HuH-7 (cell line): ENCODE data around the gene PROZ.
A peak's percentile ranks its signal among the peaks of the same experiment; 100 is the strongest.

ENCODE experiments used
- DNase-seq: peaks from one replicate; pipeline ENCODE4 v3.0.0; 2011; ENCODE audit warnings: low spot score

The PROZ gene

GRCh38 chr13:113207460-113207859 is 49.0 kb downstream of the PROZ start:
- no peak for DNase-seq

DNA sequence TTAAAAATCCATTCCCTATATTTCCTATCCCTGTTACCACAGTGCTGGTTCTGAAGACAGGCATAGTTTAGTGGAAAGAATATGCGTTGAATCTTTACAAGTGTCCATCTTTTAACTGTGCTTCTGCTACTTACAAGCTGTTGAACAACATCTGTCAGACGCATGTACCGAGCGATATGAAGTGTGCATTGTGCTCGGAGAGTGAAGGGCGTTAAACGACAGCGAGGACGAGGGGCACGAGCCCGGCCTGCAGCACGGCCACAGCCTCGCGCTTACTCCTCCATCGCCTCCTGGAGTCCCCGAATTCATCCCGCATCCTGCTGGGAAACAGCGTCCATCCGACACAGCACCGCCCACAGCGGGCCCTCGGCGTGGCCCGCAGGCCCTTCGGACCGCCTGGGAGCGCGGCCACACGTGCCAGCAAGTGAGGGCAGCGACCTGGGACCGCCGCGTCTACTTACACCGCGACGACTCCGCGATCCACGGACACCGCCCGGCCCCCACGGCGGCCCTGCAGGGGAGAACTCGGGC is 49.5 kb downstream of the PROZ start:
- no peak for DNase-seq

- DNase-seq = peak; percentile 86
These were observed 50.2 kb downstream of the PROZ start, which contains the start of gene PCID2 for GRCh38 chr13:113208421-113209335. Gene PCID2 (minus strand): TSS chr13:113208669. CDS start chr13:113208634, 35 bp downstream.

- peak; percentile 75 for DNase-seq
These were observed 50.9 kb downstream of the PROZ start, which contains the start of gene CUL4A for GRCh38 chr13:113209336-113209758. Gene CUL4A (plus strand): TSS chr13:113209613. CDS start chr13:113209628, 15 bp downstream.

- DNase-seq = peak; percentile 51
These were observed 51.4 kb downstream of the PROZ start for GRCh38 chr13:113209759-113210421.

GRCh38 chr13:113210833-113211232 is 52.4 kb downstream of the PROZ start:
- DNase-seq = no peak

- DNase-seq = no peak
These were observed 53.3 kb downstream of the PROZ start for GRCh38 chr13:113211774-113212173.

DNA sequence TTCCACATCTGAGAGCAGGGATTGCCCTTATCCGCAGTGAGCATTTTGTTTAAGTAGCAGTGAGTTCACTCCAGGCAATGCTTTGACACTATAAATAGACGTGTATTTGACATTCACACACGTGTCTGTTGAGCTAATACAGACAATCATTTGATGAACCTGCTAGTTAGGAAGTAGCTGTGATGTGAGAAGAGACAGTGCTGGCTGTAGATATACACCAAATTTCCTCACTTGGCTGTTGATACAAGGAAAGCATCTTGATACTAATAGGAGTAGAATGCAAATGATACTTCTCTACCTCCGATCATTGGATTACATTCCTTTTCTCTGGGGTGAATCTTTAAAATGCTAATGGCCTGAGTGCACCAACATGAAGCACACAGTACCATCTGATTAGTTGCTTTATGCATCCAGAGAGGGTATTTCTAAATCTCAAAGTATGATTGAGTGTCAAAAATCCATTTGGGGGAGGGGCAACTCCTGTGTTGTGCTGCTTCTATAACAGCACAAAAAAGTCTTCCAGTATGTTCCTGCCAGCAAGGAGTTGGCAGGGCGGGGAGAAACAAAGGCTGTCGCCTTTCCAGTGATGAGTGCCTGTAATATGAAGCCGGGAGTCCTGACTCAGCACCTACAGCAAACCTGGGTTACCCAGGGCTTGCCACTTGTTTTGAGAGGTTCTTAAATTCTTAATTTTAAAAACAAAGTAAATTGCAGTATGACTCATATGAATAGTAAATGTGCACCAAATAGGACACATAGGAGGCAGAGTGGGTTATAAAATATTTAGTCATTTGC is 58.0 kb downstream of the PROZ start:
- peak; percentile 47 for DNase-seq

DNA sequence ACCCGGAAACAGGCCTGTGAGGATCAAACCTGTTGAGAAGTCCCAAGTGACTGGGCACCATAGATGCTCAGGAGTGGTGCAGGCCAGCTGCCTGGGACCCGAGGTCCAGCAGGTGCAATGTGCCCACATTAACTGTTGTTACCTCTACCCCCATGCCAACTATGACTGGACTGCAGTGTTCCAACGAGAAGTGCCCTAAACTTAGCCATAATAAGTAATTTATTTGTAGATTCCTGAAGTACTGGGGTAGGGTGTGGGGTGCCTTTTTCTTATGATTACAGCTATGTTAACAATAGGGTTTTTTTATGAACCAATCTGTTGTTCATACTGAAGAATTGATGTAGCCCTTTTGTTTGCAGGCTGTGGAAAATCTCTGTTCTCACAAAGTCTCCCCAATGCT is 60.1 kb downstream of the PROZ start:
- no peak for DNase-seq

DNA sequence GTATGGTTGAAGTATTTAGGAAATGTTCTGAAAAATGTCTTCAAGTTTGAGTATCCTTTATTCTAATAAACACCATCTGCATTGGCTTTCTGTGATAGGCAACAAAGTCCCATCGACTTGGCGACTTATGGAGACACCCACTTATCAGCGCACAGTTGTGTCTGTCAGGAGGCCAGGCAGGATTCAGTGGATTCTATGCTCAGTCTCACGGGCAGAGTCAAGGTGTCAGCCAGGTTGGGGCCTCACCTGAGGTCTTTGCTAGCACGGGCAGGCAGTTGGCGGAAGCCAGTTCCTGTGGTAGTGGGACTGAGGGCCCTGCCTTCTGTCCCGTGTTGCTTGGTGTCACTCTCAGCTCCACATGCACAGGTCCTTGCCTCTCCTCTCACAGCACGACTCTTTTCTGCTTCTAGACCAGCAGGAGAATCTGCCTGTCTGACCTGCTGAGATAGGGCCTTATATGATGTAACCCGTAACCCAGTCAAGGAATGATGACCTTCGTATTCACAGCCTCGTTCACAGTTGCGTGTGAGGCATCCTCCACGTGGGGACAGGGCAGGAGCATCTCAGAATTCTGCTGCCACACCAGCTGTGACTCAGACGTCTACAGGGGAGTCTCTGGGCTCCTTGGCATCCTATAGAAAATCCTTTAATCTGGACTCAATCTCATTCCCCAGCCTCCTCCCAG is 61.0 kb downstream of the PROZ start:
- DNase-seq = no peak

DNA sequence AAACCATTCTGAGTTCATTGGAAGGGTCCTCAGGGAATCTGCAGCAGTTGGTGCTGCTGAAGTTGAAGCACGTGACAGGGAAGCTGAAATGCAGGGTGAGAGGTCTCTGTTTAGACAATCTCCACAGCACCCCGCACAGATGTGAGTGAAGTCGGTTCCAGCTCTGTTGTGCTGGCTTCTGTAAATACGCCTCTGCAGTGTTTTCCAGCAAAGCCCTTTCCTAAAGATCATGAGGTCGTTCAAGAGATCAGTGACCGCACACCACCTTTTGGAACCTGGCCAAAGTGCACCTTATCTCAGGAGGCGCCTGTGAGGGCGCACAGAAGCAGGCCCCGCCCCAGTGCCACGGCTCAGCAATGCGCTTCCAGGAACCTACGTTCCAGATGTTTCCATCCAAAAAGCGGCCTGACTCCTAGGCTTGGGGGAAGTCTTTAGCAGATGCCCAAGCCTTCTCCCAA is 61.7 kb downstream of the PROZ start:
- peak; percentile 53 for DNase-seq

DNA sequence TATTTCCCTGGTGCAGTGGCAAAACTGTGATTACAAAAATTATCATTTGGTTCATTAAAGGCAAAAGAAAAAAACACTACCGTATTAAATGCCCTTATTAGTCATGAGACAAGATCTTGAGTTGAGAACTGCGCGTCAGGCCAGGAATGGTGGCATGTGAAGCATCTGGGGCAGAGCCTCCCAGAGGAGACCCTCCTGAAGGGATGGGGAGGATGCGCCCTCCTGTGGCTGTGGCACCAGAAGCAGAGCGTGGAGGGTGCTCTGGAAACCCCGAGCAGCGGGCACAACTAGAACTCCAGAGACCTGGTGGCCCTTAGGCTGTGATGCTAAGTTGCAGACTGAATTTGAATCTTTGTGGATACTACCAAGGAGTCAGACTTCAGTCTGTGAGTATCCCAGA is 62.4 kb downstream of the PROZ start:
- peak; percentile 42 for DNase-seq
